Epidermal melanocyte (primary cell): ENCODE results near the gene FOLR2.
"Not testable (repeated sequence)": the region's sequence is repeated elsewhere in the genome, so short reads cannot be mapped to it uniquely, and the experiment has no call there.

ENCODE experiments used
- DNase-seq: peaks from one replicate; pipeline ENCODE4 v3.0.0; 2011; ENCODE audit warnings: low spot score; ENCODE audit not compliant: insufficient read length

Gene FOLR2

DNA sequence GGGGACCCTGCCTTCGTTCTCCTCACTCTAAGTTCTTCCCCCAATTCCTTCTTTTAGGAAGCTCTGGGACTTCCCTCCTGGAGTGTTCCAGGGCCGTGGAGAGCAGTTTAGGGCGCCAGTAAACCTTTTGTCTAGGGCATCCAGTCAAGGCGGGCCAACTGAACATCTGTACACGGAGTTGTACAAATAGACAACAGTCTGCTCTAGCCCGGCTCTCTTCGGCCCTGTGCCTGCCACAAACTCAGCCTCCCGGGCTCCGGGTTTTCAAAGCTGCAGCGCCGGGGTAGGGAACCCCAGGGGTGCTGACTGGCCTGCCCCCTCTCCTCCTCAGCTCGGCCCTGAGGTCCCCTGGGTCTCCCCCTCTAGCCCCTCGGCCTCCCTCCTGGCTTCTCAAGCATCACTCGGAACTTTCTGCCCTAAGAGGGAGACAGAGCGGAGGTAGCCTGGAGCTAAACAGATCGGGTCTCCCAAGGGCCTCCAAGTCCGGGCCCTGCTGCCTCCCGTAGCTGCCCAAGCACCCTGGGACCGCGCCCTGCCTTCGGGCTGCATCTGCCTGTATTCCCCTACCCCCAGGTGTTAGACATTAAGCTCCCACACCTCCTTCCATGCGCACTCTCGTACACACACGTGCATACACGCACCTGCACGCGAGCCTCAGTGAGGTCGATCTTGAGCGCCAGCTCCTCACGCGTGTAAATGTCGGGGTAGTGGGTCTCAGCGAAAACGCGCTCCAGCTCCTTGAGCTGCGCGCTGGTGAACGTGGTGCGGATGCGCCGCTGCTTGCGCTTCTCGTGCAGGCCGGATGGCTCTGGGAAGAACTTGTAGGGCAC lies 24.1 kb downstream of the FOLR2 start:
- no peak for DNase-seq

- no peak for DNase-seq
Observed at GRCh38 chr11:72241291-72241781, 24.7 kb downstream of the FOLR2 start.

DNA sequence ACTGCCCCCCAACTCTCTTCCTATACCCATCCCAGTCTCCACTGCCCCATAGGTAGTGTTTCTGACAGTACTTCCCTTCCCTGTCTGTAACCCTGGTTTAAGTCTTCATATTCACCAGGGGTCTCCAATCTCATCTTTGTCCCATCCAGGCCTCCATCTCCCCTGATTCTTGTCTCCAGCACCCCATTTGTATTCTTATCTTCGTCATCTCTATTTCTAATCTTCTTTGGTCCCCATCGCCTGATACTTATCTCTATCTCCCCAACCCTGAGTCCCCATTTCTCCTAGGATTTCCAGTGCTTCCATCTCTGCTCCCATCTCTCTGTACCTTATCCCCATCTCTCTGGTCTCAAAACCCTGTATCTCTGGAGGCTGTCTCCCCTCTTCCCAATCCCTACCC lies 25.5 kb downstream of the FOLR2 start:
- no peak for DNase-seq

DNA sequence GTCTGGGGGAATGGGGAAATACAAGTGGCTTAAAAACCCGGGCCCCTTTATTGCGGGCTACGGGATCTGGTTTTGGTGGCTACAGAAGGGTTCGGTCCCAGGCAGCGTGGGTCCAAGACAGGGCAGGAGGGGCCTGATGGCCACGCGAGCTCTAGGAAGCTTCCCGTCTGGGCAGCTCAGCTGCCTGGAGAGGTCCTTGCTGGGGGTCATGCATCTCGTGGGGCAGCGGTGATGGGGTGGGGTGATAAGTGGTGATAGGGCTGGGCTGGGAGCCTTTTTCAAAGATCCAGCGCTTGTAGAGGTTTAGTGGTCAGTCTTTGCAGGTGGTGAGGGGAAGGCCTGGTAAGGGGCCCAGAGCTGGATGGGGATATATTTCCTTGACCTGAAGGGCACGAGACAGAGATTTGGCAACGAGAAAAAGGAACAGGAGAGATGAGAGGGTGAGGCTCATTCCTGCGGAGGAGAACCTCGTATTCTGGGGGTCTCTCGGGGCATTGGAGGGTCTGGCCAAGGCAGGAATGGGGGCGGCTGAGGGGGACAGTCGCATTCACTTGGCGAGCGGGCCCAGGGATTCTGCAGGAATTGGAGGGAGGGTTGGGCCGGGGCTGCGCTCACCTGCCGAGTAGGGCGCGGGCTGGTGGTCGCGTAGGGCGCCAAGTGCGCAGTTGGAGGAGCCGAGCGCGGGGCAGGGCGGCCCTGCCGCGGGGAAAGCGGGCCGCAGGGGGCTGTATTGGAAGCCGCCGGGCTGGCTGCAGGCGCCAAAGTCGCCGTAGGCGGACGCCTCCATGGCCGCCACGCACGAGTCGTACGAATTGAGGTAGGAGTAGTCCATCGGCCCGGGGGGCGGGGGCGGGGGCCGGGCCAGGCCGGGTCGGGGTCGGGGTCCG lies 26.8 kb downstream of the FOLR2 start:
- DNase-seq: no peak

- no peak for DNase-seq
Observed at GRCh38 chr11:72244060-72244360, 27.4 kb downstream of the FOLR2 start, which contains the start of gene PHOX2A. TSS of gene PHOX2A (minus strand) at chr11:72244176. CDS start at chr11:72244004, 172 bp downstream.

DNA sequence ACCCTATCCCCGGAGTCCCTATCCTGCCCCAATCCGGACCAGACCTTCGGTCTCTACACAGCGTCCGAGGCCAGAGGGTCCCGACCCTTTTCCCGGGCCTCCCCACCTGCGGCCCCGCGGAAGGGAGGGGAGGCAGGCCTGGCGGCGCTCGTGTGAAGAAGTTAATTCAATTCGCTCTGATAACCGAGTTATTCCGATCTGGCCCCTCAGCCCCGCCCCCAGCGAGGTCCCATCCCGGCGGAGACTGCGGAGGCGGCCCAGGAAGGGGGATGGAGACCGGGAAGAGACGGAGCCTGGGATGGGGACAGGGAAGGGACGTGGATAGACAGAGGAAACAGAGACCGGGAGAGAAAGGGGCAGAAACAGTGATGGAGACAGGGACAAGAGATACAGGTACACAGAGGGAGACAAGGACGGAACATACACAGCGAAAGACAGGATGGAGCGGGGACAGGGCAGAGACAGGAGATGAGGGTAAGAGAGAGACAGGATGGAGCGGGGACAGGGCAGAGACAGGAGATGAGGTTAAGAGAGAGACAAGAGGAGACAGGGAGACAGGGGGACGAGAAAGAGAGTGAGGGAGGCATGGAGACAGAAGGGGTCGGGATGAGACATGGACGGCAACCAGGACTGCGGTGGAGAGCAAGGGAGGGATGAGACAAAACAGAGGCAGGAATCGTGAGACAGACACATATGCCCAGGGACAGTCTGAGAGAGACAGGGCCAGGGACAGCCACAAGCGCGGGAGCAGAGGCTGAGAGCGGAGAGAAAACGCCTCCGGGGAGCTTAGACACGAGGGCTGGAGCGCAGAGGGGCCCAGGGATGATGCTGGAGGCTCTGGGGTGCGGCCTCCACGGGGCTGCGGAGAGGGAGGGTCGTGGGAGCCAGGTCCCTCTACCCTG lies 28.0 kb downstream of the FOLR2 start:
- no peak for DNase-seq

DNA sequence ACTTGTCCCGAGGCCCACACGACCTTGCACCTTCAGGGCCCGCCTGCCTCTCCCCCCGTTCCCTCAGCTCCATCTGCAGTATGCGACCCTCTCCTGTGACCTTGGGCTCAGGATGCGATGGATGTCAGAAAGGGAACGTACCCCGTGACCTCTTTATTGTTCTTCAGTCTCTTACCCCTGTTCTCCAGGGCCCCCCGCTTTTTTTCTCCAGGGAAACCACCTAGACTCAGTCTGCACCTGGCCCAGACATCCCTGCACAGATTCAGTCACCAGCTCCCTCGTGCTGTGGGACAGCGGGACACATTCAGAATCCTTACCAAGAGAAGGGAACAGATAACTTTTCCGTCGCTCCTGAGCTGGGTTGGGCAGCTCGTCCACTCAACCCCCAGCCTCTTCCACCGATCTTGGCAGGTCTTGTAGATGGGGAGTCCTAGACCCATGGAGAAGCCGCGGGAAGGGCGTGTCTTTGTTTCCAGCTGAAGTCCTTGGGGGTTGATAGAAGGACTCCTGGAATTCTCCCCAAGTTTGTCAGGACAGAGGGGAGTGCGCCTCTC lies 28.7 kb downstream of the FOLR2 start:
- DNase-seq: no peak

GRCh38 chr11:72247584-72247983 lies 31.0 kb downstream of the FOLR2 start:
- DNase-seq: no peak

- DNase-seq: no peak
Observed at GRCh38 chr11:72249961-72250360, 33.4 kb downstream of the FOLR2 start.

- DNase-seq: no peak
Observed at GRCh38 chr11:72250661-72251464, 34.3 kb downstream of the FOLR2 start.

DNA sequence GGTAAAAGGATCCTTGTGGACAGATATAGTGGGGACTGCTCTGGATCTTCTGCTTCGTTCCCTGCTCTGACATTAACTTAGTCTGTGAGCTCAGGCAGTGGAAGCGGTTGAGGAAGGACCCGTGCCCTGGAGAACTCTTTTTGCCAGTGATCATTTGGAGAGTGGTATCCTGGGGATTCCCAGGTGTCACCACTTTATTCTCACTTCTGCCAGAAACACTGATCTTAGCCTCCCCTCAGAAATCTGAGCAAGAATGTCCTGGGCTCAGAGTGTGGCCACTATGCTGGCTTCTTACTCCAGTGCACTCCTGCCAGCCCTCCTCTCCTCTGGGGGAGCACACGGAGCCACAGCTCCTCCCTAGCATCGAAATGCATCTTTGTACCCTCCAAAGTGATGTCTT lies 35.0 kb downstream of the FOLR2 start:
- no peak for DNase-seq

DNA sequence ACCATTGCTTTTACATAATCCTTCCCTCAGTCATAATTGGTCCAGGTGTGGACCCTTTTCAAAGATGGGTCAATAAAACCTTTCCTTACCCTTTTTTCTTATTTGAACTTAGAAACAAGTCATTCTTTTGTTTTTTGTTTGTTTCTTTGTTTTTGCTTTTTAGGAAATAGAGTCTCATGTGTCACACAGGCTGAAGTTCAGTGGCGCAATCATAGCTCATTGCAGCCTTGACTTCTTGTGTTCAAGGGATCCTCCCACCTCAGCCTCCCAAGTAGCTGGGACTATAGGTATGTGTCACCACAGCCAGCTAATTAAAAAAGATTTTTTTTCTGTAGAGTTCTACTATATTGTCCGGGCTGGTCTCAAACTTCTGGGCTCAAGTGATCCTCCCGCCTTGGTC lies 36.8 kb downstream of the FOLR2 start:
- no peak for DNase-seq

- DNase-seq: no peak
Observed at GRCh38 chr11:72254299-72254993, 37.9 kb downstream of the FOLR2 start.

DNA sequence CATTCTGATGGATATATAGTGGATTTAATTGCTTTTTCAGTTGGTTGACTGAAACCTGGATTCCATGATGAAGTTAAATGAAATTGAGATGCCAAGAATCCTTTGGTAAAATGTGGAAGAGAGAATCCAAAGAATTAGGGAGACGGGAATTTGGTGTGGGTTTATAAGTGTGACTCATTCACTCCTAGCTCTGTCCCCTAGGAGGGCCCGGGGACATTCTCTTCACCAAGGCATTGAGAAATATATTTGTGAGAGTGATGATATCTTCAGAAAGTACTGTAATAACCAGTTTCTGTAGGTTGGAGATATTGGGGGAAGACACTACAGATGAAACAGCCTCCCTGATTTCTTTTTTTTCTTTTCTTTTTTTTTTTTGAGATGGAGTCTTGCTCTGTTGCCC lies 41.0 kb downstream of the FOLR2 start:
- DNase-seq: no peak

- no peak for DNase-seq
Observed at GRCh38 chr11:72259490-72259889, 42.9 kb downstream of the FOLR2 start.

- DNase-seq: no peak
Observed at GRCh38 chr11:72260574-72260973, 44.0 kb downstream of the FOLR2 start.

GRCh38 chr11:72263361-72263760 lies 46.8 kb downstream of the FOLR2 start:
- DNase-seq: no peak

DNA sequence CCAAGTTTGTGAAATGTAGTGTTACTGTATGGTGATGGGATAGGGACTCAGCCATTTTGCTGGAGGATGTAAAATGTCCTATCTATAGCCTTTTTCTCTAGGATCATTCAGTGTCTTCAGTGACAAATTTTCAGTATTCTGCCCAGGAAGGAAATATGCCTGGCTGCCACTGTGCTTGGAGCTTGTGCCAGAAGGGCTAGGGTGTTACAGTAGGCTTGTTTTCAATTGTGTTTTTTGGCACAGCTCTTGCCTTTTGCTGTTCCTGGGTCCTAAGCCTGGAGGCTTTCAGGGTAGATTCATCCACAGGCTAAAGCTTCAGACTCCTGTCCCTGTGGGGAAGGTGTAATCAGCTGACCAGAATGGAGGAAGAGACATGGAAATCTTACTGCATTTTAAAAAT lies 49.4 kb downstream of the FOLR2 start:
- no peak for DNase-seq

DNA sequence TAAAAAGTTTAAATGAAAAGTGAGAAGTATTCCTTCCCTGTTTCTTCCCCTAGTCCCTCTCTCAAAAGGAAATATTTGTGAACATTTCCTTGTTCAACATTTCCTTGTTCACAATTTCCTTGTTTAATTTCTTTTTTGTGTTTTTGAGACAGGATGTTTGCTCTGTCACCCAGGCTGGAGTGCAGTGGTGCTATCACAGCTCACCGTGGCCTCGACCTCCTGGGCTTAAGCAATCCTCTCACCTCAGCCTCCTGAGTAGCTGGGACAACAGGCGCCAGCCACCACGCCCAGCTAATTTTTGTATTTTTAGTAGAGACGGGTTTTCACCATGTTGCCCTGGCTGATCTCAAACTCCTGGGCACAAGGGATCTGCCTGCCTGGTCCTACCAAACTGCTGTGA lies 50.4 kb downstream of the FOLR2 start:
- DNase-seq: not testable (repeated sequence)
